ENCODE results near the gene GAS7.
"Not testable (repeated sequence)": the region's sequence is repeated elsewhere in the genome, so short reads cannot be mapped to it uniquely, and the experiment has no call there.

Gene GAS7

DNA sequence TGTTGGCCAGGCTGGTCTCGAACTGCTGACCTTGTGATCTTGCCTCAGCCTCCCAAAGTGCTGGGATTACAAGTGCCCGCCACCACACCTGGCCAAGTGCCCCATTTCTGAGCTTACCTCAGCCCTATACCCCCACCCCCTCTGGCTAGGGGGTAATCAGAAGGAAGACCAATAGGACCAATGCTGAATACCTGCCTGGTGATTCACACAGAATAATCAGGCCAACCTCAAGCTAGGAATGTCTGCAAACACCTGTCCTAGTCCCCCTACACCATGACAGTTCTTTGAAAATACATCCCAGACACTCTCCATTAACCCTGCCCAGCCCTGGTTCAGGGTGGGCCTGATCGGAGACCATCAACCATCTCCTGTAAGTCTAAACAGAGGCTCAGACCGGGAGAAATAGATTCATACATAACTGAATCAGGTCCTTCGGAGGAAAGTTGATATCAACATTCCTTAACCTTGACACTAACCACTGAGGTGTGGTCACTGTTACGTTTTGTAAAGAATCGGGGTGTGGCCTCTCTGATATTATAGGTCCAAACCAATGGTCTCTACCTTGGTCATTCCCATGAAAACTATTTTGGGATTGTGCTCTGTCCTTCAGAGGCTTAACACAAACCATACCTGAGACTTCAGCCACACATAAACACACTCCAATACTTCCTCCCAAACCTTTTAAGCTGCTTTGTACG is 130.8 kb downstream of the GAS7 start:
- DNase-seq, result no peak

DNA sequence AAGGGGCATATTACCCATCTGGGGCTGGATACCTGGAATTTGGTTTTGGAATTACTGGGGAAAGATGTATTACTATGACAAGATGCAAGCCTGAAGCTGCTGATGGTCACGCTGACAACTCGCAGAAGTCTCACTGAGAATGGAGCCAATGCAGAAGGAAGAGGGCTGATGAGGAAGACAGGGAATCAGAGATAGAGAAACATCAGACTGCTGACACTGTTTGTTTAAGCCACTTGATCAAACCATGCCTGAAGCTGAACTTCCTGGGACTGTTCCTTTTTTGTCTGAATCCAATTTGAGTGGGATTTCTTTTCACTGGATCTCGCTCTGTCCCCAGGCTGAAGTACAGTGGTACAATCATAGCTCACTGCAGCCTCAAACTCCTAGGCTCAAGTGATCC is 133.9 kb downstream of the GAS7 start:
- DNase-seq, result no peak

DNA sequence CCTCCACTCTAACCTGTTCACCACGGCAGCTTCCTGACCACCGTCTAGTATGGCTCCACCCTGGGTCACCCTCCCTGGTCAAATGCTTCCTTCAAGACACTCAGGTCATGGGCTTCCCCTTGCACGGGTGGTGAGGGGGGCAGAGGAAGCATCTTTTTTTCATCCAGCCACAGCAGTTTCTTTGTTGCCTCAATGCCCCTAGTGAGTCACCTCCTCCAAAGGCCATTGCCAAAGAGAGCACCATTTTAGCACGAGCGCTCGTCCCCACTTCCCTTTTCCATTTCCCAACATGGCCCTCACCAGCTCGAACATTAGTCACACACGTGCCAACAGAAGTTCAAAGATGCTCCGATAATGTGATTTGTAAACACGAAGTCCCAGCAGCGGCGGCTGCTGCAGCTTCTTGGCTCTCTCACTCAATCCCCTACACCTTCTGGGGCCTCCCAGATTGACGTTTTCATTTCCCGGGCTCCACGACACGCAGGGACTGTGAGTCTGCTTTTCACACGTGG is 134.6 kb downstream of the GAS7 start:
- DNase-seq, result no peak

DNA sequence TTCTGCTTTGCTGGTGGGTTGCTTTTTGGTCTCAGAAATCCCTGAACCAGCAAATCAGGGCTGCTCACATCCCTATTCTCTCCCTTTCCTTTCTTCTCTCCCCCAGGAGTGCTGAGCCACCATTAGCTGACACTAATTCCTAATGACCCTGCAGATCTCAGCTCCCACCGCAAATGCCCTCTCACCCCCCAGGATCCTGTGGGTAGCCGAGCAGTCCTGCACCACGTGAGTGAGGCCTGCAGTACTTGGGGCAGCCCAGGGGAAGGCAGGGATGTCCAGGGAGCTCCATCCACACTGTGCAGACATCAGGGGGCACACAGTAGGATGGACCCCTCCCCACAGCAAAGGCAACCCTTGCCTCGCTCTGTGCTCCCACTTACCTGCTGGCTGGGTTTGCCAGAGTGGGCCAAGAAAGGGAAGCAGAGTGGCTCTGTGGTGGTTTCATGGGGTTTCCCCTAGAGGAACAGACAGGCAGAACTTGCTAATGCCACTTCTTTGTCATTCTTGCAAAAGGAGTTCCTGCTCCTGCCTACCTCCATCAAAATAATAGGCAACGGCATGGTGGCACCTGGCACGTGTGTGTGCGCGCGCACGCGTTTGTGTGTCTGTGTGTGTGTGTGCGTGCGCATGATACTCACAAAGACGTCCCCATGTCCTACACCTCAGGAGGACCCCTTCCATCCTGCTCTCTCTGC is 135.6 kb downstream of the GAS7 start:
- DNase-seq, result no peak

DNA sequence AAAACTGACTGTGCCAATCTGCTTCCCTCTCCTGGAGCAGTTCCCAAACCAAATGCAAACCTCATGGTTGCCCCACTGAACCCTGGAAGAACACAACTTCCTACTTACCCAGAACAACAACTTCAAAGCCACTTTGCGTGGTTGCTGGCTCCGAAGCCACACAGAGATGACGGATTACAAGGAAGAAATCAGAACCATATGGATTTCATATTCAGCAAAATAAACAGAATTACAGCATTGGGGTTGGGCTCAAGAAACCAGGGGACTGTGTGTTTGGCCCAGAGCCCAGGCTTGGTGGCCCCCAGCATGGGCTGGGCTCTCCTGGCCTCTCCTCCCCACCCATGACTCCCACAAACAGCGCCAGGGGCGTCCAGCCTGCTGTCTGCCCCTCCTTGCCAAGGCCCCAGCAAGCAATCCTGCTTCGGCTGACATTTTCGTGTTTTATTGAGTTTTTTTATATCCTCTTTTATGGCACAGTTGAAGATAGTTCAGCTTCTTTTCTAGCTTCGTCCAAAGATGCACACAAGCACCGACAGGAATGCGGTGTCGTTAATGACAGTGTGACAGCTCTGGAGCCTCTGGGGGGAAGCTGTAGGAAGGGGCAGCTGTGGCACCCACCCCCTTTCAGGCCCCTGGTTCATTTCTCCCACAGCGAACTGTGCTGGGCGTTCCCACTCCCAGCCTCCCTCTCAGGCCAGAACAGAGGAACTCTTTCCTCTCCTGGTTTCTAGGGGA is 137.1 kb downstream of the GAS7 start:
- no peak for DNase-seq

DNA sequence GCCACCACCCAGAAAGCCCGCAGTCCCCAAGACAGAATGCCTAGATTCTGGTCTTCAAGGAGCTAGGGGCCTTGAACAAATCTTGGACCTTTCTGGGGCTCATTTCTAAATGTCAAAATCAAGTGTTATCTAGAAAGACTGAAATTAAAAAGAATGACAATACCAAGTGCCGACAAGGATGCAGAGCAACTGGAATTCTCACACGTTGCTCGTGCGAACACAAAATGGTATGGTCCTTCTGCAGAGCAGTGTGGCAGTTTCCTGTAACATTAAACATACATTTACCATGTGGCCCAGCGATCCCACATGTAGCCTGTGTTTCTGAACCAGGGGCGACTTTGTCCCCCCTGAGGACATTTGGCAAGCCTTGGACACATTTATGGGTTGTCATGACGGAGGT is 137.9 kb downstream of the GAS7 start:
- DNase-seq, result no peak

DNA sequence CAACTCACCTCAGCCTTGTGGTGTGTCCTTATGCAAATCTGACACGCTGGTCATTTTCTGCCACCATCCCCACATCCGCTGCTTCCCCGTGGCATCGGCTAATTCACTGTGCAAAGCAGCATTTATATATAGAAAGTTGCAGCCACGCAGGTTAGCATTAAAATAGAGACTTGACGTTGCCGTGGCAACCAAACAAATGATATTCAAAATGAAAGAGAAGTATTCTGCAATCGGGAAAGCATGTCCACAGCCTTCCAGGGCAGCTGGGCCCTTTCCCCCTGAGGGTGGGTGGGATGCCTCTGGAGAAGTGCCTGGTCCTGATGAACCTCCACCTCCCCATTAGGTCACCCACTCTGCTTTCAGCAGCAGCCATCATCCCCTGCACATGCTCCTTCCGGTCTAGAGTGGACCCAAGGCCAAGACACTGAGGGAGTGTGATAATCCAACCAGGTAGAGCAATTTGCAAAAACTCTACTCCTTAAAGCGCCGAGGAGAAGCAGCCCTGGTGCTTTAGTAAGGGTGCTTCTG is 138.7 kb downstream of the GAS7 start:
- peak; percentile 67 for DNase-seq

DNA sequence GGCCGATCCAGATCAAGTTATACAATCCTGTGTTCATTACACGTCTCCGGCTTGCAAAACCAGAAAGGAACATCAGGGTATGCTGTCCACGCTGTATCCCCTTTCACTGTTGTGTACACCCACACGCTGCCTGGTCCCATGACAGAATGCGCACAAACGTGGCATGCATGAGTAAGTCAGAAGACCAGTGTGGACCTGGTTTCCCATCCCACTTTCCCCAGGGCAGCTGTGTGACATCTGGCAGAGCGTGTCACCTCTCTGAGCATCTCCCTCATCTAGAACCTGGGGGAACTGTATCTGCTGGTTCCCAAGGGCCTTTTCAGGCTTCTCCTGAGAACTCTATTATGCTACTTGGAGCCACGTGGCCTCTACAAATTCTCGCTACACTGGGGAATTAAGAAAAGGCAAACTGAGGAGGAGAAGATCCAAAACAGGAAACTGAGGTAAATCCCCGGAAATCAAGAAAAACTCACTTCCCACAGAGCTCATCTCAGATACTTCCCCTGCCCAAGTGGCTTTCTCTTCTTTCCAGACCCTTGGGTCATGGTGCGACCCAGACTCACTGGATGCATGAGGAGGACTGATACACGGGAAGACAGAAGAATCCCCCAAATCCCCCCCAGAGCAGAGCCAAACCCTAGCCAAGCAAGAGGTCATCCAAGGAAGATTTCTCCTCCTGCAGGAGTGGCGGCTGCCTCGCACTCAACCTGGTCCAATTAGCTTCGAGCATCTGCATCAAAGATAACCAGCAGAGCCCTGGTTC is 139.3 kb downstream of the GAS7 start:
- DNase-seq, result no peak

DNA sequence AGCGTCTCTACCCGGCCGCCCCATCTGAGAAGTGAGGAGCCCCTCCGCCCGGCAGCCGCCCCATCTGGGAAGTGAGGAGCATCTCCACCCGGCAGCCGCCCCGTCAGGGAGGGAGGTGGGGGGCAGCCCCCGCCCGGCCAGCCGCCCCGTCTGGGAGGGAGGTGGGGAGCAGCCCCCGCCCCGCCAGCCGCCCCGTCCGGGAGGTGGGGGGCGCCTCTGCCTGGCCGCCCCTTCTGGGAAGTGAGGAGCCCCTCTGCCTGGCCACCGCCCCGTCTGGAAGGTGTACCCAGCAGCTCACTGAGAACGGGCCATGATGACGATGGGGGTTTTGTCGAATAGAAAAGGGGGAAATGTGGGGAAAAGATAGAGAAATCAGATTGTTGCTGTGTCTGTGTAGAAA is 140.9 kb downstream of the GAS7 start:
- DNase-seq, result not testable (repeated sequence)

DNA sequence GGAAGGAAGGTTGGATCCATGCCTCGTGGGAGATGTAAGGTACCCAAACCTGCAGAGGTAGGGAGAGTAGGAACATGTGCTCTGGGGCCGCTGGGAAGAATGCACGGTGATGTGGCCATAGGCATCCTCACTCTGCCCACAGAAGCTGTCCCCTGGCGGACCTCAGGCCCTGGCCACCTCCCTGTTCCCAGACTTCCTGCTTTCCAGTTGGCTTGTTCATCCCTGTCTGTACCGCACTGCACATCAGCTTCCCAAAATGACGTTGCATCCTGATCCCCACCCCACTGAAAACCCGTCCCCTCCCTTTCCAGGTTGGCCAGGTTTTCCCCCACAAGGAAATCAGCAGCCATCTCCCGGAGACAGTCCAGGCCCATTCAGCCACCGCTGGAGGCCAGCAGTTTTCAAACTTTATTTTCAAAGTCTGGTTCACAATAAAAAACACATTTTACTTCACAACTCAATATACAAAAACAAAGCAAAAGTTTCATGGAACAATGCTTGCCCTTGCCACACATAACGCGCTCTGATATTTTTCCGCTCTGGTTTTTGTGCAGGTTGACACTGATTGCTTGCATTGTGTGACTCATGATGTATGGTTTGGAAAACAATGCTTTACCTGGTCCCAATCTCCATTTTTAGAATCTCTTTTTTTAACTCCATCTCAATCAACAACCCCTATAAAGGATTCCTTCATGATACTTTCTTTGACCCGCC is 143.0 kb downstream of the GAS7 start:
- no peak for DNase-seq

DNA sequence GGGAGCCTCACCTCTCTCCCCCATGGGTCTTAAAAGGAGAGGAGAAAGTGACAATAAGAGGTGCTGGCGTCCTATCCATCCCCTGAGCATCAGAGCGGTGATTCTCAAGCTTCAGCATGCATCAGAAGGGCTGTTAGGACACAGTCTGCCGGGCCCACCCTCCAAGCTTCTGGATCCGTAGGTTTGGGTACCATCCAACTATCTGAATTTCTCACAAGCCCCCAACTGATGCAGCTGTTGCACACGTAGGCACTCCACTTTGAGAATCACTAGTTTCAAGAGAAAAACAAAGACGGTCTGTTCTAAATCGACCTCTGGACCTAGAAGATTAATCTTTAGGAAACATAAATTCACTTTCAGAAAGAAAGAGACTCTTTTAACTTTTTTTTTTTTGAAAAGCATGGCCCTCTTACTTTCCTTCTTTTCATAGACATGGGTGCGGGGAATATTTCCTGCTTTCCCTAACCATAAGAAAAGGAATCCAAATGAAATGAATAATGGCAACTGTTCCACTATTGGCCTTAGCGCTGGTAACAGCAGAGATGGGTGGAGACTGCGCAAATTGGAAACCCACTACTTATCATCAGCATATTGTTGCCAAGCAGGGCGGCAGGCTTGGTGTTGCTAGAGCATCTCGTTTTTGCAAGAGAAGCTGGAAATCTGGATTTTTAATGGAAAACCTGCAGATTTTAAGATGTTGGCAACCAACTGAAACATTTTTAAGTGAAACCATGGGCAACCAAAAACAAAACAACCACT is 144.4 kb downstream of the GAS7 start:
- DNase-seq, result no peak

DNA sequence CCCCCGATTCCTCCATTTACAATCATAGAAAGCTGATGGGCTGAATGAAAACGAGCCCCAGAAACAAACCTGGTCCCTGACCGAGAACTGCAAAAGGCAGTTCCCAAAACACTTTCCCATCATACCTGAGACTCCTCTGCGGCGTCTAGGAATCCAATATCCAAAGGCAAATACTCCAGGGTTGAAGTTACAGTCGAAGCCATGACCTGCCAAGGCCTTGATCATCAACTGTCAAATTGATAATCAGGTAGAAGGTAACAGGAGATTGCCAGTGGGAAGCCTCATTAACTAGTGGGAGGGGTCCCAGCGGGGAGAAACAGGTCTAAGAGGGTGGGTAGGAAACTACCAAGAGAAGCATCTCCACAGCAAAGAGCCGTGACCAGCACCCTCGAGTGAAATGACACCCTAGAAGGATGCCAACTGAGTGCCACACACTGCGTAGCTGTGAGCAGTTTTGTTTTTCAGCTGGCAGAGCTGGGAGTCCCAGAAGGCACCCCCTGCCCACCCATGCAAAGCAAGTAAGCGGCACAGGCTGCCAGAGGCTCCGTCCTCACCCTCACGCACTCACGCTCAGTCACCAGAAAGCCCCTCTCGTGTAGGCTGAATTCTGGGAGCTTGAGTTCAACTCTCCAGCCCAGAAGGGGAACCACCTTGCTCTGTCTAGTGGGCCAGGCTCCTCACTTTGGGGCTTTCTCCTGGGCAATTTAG is 146.1 kb downstream of the GAS7 start:
- DNase-seq, result no peak

DNA sequence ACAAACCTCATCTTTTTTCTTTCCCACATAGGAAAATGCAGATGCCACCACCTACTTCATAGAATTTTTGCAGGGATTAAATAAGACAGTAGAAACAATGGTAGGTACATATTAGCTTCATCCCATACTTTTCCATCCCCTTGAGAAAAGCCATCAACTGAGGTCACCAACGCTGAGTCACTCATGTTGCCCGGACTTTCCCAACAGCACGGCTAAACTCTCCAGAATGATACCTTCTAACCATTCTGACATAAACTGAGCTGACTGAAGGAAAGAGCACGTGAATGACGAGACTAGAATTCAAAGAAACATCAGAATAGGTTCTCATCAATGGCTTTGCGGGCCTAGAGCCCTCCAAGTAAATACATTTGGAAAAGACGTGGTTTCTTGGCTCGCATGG is 147.3 kb downstream of the GAS7 start:
- DNase-seq, result no peak

DNA sequence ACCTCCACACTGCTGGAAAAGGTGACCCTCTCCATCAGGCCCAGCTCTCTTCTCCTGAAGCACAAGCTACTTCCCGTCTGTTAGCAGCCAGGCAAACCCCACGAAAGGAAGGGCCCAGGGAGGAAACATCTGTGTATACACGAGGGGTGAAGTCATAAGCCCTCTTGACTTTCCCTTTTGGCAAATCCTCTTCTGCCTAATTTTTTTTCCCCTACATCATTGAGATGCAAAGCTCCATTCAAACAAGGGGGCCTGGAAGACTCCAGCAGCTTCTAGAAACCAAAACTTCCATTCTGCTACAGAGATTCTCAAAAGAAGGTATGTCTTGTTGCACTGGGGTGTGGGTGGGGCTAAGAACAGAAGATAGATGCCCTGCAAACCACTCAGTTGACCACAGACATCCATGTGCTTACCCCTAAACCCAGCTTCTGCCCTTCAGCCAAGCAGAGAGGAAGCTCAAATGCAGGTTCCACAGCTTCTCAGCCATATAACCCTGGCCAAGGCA is 147.8 kb downstream of the GAS7 start:
- no peak for DNase-seq

DNA sequence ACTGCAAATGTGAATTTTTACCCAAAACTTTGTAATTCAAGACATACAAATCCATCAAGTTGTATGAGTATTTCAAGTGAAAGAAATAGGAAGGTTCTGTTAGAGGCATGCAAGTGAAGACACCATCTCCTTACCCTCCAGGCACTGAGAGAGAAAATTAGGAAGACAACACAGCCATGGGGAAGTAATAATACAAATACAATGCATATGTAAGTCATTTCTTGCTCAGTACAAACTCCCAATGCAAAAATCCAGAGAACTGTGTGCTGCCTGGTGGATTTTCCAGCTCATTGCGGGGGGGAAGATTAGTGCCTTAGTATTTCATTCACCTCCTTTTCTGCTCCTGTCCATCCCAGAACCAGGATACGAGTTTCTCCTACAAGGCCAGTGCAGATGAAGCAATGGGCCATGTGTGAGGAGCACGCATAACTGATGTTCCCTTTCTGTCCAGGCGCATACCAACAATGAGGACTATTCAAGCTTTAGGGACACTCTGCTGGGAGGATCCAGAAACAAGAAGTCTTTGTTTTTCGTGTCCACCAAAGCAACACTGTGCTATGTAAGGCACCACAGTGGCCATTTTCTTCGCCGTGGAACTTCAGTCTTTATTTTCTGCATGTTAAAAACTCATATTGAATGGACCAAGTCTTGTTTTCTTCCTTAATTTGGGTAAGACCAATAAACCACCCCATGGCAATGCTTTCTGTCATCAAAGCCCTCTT is 149.6 kb downstream of the GAS7 start:
- DNase-seq, result peak; percentile 51

DNA sequence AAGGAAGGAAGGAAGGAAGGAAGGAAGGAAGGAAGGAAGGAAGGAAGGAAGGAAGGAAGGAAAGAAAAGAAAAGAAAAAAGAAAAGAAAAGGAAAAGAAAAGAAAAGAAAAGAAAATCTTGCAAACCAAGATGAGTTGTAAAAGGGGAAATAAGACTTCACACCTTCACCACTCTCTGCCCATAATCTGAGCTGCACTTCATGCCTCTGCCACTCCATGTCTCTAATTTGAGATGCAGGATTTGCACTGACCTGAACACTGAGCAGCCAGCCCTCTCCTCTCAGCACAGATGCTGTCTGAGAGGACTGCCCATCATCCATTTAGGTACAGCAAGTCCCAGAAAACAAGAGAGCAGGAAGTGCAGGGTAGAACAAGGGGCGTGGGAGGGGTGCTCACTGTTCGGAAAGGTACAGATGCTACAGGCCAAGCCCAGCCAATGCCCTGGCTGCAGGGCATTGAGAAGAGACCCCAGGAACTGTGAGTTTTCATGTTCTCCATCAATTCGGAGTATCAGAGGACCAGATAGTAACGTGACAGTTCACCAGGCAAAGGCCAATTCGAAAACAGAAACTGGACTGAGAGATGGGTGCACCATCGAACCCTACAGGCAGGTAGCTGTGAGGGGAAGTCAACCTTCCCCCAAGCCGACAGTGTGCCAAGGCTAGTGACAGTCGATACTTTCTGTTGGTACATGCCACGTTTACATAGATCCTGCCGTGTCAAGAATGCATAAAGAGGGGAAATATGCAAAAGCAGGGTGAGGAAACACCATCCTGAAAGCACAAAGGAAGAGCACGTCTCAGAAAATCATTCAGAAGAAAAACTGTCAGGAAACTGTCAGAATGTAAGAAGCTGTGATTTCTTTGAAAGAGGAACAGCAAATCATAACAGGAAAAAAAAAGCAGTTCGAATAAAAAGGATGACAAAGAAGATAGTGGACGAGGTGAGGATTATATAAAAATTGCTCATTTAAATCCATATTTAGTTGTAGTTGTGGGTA is 151.3 kb downstream of the GAS7 start:
- peak; percentile 2 for DNase-seq

DNA sequence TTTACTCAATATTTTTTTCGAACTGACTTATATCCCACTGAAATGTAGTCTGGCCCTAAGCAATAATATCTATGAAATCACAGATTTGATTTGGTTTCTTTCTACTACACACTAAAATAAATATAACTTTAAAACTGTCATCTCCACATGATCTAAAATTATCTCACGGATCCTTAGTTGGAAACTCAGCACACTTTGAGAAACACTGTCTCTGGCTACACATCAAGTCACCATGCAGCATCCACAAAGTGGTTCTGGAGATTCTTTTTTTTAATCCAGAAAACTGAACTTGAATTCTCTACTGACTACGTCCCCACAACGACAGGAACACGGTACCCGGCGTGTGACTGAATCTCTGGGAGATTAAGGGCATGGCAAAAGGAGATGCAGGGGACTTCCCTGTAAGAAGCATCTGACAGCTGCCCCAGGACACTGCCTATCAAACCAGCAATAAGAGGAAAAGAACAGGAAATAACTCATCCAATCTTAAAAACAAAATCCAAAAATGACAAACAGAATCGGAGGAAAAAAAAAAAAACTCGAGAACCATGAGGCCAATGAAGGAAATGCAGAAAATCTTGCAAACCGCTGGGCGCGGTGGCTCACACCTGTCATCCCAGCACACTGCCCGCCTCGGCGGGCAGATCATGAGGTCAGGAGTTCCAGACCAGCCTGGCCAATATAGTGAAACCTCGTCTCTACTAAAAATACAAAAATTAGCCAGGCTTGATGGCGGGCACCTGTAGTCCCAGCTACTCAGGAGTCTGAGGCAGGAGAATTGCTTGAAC is 152.3 kb downstream of the GAS7 start:
- no peak for DNase-seq
